SK-N-SH (cell line): ENCODE data around the gene C12orf50. TPM values are rescaled to one million over a fixed set of nuclear protein-coding genes. Genes with fewer than 3 reads are reported as not detected.

ENCODE experiments used
- CTCF ChIA-PET: fragments of 300-600, 350-600 bp; formaldehyde crosslinking; extraction: SDS; loops from one replicate; lab custom pipeline; 2021; lab: Yijun Ruan, JAX
- POLR2A ChIA-PET: fragments of 350-600 bp; sonication (Branson Sonifier 250); formaldehyde crosslinking; extraction: SDS; loops from one replicate; lab custom pipeline; 2020; ENCODE audit warnings: antibody characterized with exemption, inconsistent platforms; lab: Yijun Ruan, JAX
- DNase-seq: peaks from one replicate; pipeline ENCODE4 v3.0.0; 2012
- H2AFZ ChIP-seq: fragments of 200-600 bp; sonication (generic); 2 replicates; pipeline ENCODE4 v1.8.1; 2016; ENCODE audit warnings: antibody characterized with exemption, mild to moderate bottlenecking, low read depth
- H3F3A ChIP-seq: fragments of 200-600 bp; sonication (generic); replicated peaks from 2 replicates; pipeline ENCODE3; 2016; ENCODE audit warnings: antibody characterized with exemption, mild to moderate bottlenecking; ENCODE audit not compliant: insufficient read depth
- H3K27ac ChIP-seq, 2 experiments: fragments of 200-500 bp in 1 of 2; fragments of 200-600 bp in 1 of 2; sonication (Bioruptor generic) in 1 of 2; sonication (generic), shearing (Covaris generic) in 1 of 2; 2 replicates each; pipeline versions ENCODE4 v1.5.1 to v1.6.1; 2014 to 2016; ENCODE audit warnings: low read depth in 2 of 2, inconsistent platforms in 1 of 2, low read length in 1 of 2, mild to moderate bottlenecking in 1 of 2, mixed read lengths in 1 of 2
- H3K27me3 ChIP-seq: fragments of 200-600 bp; sonication (generic), shearing (Covaris generic); 2 replicates; pipeline ENCODE4 v1.6.1; 2016; ENCODE audit warnings: mixed run types; ENCODE audit not compliant: insufficient read depth
- H3K36me3 ChIP-seq, 2 experiments: fragments of 200-500 bp in 1 of 2; fragments of 200-600 bp in 1 of 2; sonication (Bioruptor generic) in 1 of 2; sonication (generic) in 1 of 2; replicated peaks in 1 of 2; 2 replicates each; pipeline versions ENCODE3 to v1.5.1; 2014 to 2016; ENCODE audit warnings: low read length in 1 of 2, mild to moderate bottlenecking in 1 of 2; ENCODE audit not compliant: insufficient read depth in 2 of 2, control insufficient read depth in 1 of 2
- H3K4me1 ChIP-seq, 2 experiments: fragments of 200-500 bp in 1 of 2; fragments of 200-600 bp in 1 of 2; sonication (Bioruptor generic) in 1 of 2; sonication (generic), shearing (Covaris generic) in 1 of 2; 2 replicates each; pipeline versions ENCODE4 v1.5.1 to v1.6.1; 2014 to 2016; ENCODE audit warnings: low read depth in 1 of 2, low read length in 1 of 2, mixed run types in 1 of 2; ENCODE audit not compliant: insufficient read depth in 2 of 2, control insufficient read depth in 1 of 2
- H3K4me2 ChIP-seq: fragments of 200-600 bp; sonication (generic), shearing (Covaris generic); 2 replicates; pipeline ENCODE4 v1.6.1; 2017; ENCODE audit warnings: mixed run types
- H3K4me3 ChIP-seq, 2 experiments: fragments of 200-500 bp in 1 of 2; fragments of 200-600 bp in 1 of 2; sonication (Bioruptor generic) in 1 of 2; sonication (generic), shearing (Covaris generic) in 1 of 2; 2 replicates each; pipeline versions ENCODE4 v1.5.1 to v1.8.1; 2014 to 2016; ENCODE audit warnings: low read depth in 2 of 2, inconsistent platforms in 1 of 2, low read length in 1 of 2, mild to moderate bottlenecking in 1 of 2, mixed read lengths in 1 of 2, moderate library complexity in 1 of 2
- H3K79me2 ChIP-seq: fragments of 200-600 bp; sonication (generic); 2 replicates; pipeline ENCODE4 v1.8.1; 2017; ENCODE audit warnings: mild to moderate bottlenecking; ENCODE audit not compliant: insufficient read depth
- H3K9ac ChIP-seq: fragments of 200-600 bp; sonication (generic); 2 replicates; pipeline ENCODE4 v1.6.1; 2017; ENCODE audit warnings: mixed run types
- H3K9me2 ChIP-seq: fragments of 200-600 bp; sonication (generic); 2 replicates; pipeline ENCODE4 v1.6.1; 2017; ENCODE audit warnings: mixed run types
- H3K9me3 ChIP-seq: fragments of 200-600 bp; sonication (generic); 2 replicates; pipeline ENCODE4 v1.6.1; 2017; ENCODE audit warnings: mixed run types, mild to moderate bottlenecking, moderate library complexity
- H4K20me1 ChIP-seq: fragments of 200-600 bp; sonication (generic); 2 replicates; pipeline ENCODE4 v1.6.1; 2017; ENCODE audit warnings: mild to moderate bottlenecking, mixed run types; ENCODE audit not compliant: insufficient read depth
- EP300 ChIP-seq, 2 experiments: IDR thresholded peaks; 2 replicates each; pipeline versions ENCODE4 v1.4.0 to v1.6.1; 2012; ENCODE audit warnings: borderline replicate concordance in 1 of 2, low read depth in 1 of 2, low read length in 1 of 2
- EZH2phosphoT487 ChIP-seq: fragments of 200-600 bp; sonication (generic); IDR thresholded peaks from 2 replicates; pipeline ENCODE4 v1.6.1; 2017; ENCODE audit warnings: low read depth, mixed run types, mild to moderate bottlenecking, antibody characterized with exemption, moderate library complexity, borderline replicate concordance
- FOSL2 ChIP-seq: IDR thresholded peaks from 2 replicates; pipeline ENCODE4 v1.4.0; 2012; ENCODE audit warnings: low read depth, mild to moderate bottlenecking, moderate library complexity, borderline replicate concordance
- FOXJ3 ChIP-seq: sonication (generic); formaldehyde crosslinking; IDR thresholded peaks from 2 replicates; pipeline ENCODE4 v1.5.1; 2020; ENCODE audit warnings: mild to moderate bottlenecking, missing genetic modification reagents
- FOXM1 ChIP-seq: IDR thresholded peaks from 2 replicates; pipeline ENCODE4 v1.4.0; 2012; ENCODE audit warnings: low read depth, mild to moderate bottlenecking
- GABPA ChIP-seq: IDR thresholded peaks from 2 replicates; pipeline ENCODE4 v1.4.0; 2012; ENCODE audit warnings: low read depth, mild to moderate bottlenecking
- GATA2 ChIP-seq: sonication (generic); formaldehyde crosslinking; IDR thresholded peaks from 2 replicates; pipeline ENCODE4 v1.5.0; 2020; ENCODE audit warnings: mild to moderate bottlenecking, missing genetic modification reagents
- IRF3 ChIP-seq: fragments of 150-350 bp; IDR thresholded peaks from 2 replicates; pipeline ENCODE4 v1.6.1; 2016; ENCODE audit warnings: mild to moderate bottlenecking, low read depth, low read length
- JUND ChIP-seq: IDR thresholded peaks from 2 replicates; pipeline ENCODE4 v1.4.0; 2012
- MAX ChIP-seq: IDR thresholded peaks from 2 replicates; pipeline ENCODE4 v1.4.0; 2012; ENCODE audit warnings: low read depth
- MXI1 ChIP-seq: IDR thresholded peaks from 2 replicates; pipeline ENCODE4 v1.6.1; 2012; ENCODE audit warnings: mild to moderate bottlenecking, low read depth, low read length, improper control_type of control experiment
- NFIC ChIP-seq: IDR thresholded peaks from 2 replicates; pipeline ENCODE4 v1.4.0; 2012; ENCODE audit warnings: borderline replicate concordance
- PBX3 ChIP-seq: IDR thresholded peaks from 2 replicates; pipeline ENCODE4; 2012
- POLR2AphosphoS5 ChIP-seq: IDR thresholded peaks from 2 replicates; pipeline ENCODE4 v1.6.1; 2012; ENCODE audit warnings: low read depth, low read length
- RAD21 ChIP-seq: IDR thresholded peaks from 2 replicates; pipeline ENCODE4 v1.6.1; 2012; ENCODE audit warnings: mild to moderate bottlenecking, low read length
- RCOR1 ChIP-seq: fragments of 150-350 bp; IDR thresholded peaks from 2 replicates; pipeline ENCODE4 v1.6.1; 2017; ENCODE audit warnings: antibody characterized with exemption, low read length
- REST ChIP-seq: IDR thresholded peaks from 2 replicates; pipeline ENCODE4 v1.6.1; 2012; ENCODE audit warnings: mild to moderate bottlenecking, low read depth, low read length, moderate library complexity
- RXRA ChIP-seq: IDR thresholded peaks from 2 replicates; pipeline ENCODE4 v1.4.0; 2012; ENCODE audit warnings: low read depth, mild to moderate bottlenecking, borderline replicate concordance
- SIN3A ChIP-seq: IDR thresholded peaks from 2 replicates; pipeline ENCODE4 v1.6.1; 2012; ENCODE audit warnings: low read depth, mild to moderate bottlenecking, low read length, moderate library complexity, borderline replicate concordance
- TCF12 ChIP-seq: IDR thresholded peaks from 2 replicates; pipeline ENCODE4 v1.4.0; 2012
- TEAD4 ChIP-seq: IDR thresholded peaks from 2 replicates; pipeline ENCODE4 v1.4.0; 2012; ENCODE audit warnings: mild to moderate bottlenecking, borderline replicate concordance; ENCODE audit not compliant: insufficient read depth
- ZBTB33 ChIP-seq: IDR thresholded peaks from 2 replicates; pipeline ENCODE4 v1.4.0; 2012; ENCODE audit warnings: low read depth, borderline replicate concordance
- polyA plus RNA-seq, 3 experiments: library from polyadenylated mRNA; depleted of rRNA; stranded (reverse); fragments of >200 nt; gene quantifications; 2 replicates each; pipeline ENCODE4 v1.2.3, GENCODE V29; 2012

The C12orf50 gene
- polyA plus RNA-seq, 1 of the 3 experiments (the other 2 are of a cell fraction), result 0.03 TPM

- no peak for TF ChIP-seq ZBTB33
- TF ChIP-seq GATA2, result 0 out of 2 replicates have a peak, but pooled peaks have one; percentile 7
- no peak for TF ChIP-seq SIN3A
- no peak for TF ChIP-seq JUND
- TF ChIP-seq POLR2AphosphoS5, result no peak
- no peak; the same call in 1 of the 2 replicates for TF ChIP-seq TCF12
- no peak for TF ChIP-seq PBX3
- no peak for TF ChIP-seq TEAD4
- TF ChIP-seq EZH2phosphoT487, result no peak
Observed at GRCh38 chr12:87995581-87996178, 33.5 kb downstream of the C12orf50 start (continued).

GRCh38 chr12:87991483-87991882, 37.7 kb downstream of the C12orf50 start:
- CTCF ChIA-PET, result interaction anchor here (1.3 kb wide), 1 partner anchor 39 kb away, joined by 3 read pairs; no protein-coding TSS in a partner anchor
- Histone ChIP-seq H3K27me3 (no peaks in the 10 kb centered on the region), H3K4me2 (no peak overlapping the region), H3K4me1 (peaks cover 0 to 7% of the 10 kb centered on the region in 2 experiments; a peak in 1 of 4 replicates), H3K9me2 (no peaks in the 10 kb centered on the region), H4K20me1 (no peaks in the 10 kb centered on the region), H2AFZ (no peak overlapping the region)
- POLR2A ChIA-PET, result no interaction called here
- TF ChIP-seq MAX, result no peak
- TF ChIP-seq FOSL2, result no peak
- no peak for TF ChIP-seq POLR2AphosphoS5
- TF ChIP-seq GATA2, result no peak
- no peak for TF ChIP-seq EZH2phosphoT487
- no peak for TF ChIP-seq IRF3
- TF ChIP-seq SIN3A, result no peak
- no peak for TF ChIP-seq MXI1
- TF ChIP-seq EP300 (IDR thresholded peaks at IDR 0.05; ENCODE audit: borderline replicate concordance in 1 of 2, low read depth in 1 of 2, low read length in 1 of 2), result no peak
- no peak for TF ChIP-seq FOXM1
- no peak for TF ChIP-seq RCOR1
- TF ChIP-seq FOXJ3 (CRISPR knock-in tag), result no peak
- no peak for TF ChIP-seq TEAD4
- TF ChIP-seq NFIC, result no peak
- no peak for TF ChIP-seq RXRA
- TF ChIP-seq RAD21, result no peak
- TF ChIP-seq GABPA, result no peak
- TF ChIP-seq REST, result no peak
- TF ChIP-seq, all 33 proteins: peak for 0
- Histone ChIP-seq H3K9me3 (no peaks in the 10 kb centered on the region), H3K79me2 (no peaks in the 10 kb centered on the region), H3K9ac (no peak overlapping the region), H3K27ac (no peak overlapping the region), H3K4me3 (no peak overlapping the region), H3K36me3 (no peaks in the 10 kb centered on the region), H3F3A (no peaks in the 10 kb centered on the region)
- no peak for DNase-seq
